HG03457 (cell line): ENCODE results near the gene RIC8B.
"Not testable (repeated sequence)": the region's sequence is repeated elsewhere in the genome, so short reads cannot be mapped to it uniquely, and the experiment has no call there.

Source experiments
- ATAC-seq: cut with Tn5 transposase; IDR thresholded peaks from one replicate; pipeline ENCODE4 v1.9.1; 2021; ENCODE audit warnings: moderate number of reproducible peaks; ENCODE audit not compliant: unreplicated experiment

RIC8B gene, protein sequence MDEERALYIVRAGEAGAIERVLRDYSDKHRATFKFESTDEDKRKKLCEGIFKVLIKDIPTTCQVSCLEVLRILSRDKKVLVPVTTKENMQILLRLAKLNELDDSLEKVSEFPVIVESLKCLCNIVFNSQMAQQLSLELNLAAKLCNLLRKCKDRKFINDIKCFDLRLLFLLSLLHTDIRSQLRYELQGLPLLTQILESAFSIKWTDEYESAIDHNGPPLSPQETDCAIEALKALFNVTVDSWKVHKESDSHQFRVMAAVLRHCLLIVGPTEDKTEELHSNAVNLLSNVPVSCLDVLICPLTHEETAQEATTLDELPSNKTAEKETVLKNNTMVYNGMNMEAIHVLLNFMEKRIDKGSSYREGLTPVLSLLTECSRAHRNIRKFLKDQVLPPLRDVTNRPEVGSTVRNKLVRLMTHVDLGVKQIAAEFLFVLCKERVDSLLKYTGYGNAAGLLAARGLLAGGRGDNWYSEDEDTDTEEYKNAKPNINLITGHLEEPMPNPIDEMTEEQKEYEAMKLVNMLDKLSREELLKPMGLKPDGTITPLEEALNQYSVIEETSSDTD

DNA sequence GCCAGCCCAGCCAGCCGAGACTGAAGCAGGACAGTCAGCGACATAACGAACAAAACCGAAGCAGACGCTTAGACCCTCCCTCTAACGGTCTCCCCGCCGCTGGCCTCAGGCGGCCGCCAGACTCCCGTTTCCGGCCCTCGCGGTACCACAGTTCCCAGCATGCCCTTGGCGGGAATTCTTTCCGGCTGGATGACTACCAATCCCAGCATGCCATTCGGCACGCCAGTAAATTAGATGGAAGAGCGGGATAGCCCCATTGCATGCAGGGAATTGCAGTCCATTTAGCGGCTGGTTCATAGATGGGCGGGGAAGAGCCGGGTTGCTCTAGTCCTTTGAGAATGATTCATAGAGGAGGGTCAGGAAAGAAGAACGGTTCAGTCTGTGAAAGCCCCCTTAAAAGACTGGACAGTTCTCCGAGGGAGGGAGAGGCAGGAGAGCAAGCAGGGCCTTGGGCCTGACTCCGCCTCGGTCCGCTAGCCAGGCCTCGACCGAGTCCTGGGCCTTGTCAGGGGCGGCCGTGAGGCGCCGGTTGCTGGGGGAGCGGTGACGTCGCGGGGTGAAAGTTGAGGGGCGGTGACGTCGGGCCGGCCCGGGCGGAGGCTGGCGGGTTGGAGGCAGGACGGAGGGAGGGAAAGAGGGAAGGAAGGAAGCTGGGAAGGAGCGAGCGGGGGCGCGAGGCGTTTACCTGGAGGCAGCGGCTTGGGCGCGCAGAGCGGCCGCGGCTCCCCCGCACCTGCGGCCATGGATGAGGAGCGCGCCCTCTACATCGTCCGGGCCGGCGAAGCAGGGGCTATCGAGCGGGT lies at the start of gene RIC8B:
Gene RIC8B, plus strand, starts transcription at position 678 of the 803 bp plus-strand sequence. Its CDS starts 64 bp downstream, at position 742.
- ATAC-seq = peak; percentile 78

DNA sequence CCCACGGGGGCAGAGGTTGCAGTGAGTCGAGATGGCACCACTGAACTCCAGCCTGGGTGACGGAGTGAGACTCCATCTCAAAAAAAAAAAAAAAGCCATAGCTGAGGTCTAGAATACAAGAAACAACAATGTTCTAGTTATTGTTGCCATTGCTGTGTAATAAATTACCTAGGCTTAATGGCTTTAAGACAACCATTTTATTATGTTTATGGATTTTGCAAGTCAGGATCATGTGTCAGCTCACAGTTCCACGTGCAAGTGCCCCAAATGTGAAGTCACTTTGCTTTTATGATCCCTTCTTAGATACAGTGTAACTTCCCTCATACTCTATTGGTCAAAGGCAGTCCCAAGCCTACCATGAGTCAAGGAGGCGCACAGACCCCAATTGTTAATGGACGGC lies 49.5 kb upstream of the RIC8B start:
- ATAC-seq = no peak

DNA sequence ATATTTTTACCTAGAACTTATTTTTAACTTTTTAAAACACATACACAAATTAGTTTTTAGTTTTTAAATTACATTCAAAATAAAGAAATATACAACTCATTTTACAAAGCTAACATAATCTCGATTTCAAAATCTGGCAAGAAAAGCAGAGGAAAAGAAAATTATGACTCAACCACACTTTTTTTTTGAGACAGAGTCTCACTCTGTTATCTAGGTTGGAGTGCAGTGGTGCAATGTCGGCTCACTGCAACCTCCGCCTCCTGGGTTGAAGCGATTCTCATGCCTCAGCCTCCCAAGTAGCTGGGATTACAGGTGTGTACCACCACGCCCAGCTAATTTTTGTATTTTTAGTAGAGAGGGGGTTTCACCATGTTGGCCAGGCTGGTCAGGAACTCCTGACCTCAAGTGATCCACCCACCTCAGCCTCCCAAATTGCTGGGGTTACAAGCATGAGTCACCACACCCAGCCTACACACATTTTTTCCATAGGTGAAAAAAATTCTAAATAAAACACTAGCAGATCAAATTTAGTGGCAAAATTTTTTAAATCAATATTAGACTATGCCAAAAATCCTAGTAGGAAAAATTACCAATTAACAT lies 47.8 kb upstream of the RIC8B start:
- not testable (repeated sequence) for ATAC-seq

DNA sequence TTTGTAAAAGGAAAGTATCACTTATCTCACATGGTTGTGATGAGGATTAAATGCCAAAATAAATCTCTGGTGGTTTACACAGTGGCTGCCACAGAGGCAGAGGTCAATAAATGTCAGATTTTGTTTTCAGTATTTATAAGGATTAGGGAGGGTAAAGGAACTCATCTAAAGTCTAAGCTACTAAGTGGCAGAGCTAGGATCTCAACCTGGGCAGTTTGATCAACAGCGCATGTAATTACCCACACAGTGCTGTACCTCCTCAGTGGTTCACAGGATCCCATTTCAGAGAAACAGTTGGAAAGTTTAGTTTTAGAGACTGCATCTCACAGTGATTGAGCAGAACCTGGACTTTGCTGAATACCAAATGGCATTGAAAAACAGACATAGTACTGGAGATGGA lies 44.9 kb upstream of the RIC8B start:
- no peak for ATAC-seq

DNA sequence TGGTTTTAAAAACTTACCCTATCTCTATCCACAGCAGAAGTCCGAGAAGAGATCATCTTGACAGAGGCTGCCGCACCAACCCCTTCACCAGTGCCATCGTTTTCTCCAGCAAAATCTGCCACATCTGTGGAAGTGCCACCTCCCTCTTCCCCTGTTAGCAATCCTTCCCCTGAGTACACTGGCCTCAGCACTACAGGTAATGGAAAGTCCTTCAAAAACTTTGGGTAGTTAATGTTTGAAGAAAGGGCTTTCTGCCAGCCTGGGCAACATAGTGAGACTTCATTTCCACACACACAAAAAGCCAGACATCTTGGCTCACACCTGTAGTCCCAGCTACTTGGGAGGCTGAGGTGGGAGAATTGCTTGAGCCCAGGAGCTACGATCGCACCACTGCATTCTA lies 41.6 kb upstream of the RIC8B start:
- ATAC-seq = no peak

DNA sequence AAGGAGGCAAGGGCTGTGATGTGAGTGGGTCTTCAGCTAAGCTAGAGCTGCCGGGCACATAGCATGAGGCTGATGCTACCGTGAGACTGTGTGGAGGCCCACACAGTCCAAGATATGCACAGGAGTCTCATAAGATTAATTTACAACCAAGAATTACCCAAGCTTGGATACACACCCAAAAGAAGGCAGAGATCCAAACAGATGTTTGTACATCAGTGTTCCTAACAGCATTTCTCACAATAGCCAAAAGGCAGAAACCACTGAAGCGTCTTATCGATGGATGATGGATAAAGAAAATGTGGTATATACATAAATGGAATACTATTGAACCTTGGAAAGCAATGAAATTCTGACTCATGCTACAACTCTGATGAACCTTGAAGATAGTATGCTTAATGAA lies 40.8 kb upstream of the RIC8B start:
- ATAC-seq = no peak

DNA sequence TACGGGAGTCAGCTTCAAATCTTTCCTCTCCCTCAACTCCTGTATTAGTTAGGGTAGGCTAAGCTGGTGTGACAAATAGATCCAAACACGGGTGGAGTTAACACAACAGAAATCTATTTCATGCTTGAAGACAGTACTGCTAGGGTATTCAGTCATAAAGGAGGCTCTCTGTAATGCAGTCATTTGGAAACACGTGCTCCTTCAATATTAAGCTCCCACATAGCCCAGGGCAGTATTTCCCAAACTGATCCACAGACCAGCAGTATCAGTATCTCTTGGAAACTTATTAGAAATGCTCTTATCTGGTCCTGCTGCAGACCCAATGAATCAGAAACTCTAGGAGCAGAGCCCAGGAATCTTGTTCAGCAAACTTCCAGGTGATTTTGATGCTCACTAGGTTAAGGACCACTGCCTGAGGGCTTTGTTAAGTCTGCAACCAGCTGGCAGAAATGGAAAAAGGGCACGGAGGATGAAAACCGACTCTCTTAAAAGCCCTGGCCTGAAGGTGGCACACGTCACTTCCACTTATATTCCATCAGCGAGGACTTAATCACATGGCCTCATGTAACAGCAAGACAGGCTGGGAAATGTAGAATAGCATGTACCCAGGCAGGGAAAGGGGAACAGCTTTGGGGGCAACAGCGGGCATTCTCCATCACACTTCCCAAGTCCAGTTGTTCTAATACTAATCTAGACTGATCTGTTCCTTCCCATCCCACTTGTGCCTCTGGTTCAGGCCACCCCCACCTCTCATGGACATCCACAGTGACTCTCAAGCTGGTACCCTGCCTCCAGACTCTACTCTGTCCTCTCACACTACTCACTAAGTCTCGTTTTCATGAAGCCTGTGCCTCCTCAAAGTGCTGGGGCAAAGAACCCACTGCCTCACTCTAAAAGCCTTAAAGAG lies 38.2 kb upstream of the RIC8B start:
- ATAC-seq = no peak

DNA sequence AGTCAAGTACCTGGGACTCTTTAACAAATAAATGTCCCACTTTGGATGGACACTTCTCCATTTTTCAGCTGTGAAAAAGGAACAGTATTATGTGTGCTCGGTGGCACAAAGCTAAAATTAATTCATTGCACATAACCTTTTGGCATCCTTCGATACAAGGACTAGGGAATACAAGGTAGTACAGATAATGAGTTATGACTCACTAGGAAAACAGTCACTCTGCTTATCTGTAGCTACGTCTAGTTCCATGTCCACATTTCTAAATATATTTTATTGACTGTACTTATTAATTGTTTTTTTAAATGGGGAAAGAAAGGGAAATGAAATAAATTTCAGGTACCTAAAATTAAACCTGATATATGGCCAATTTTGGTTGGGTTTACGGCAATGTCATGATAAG lies 35.2 kb upstream of the RIC8B start:
- ATAC-seq = no peak

DNA sequence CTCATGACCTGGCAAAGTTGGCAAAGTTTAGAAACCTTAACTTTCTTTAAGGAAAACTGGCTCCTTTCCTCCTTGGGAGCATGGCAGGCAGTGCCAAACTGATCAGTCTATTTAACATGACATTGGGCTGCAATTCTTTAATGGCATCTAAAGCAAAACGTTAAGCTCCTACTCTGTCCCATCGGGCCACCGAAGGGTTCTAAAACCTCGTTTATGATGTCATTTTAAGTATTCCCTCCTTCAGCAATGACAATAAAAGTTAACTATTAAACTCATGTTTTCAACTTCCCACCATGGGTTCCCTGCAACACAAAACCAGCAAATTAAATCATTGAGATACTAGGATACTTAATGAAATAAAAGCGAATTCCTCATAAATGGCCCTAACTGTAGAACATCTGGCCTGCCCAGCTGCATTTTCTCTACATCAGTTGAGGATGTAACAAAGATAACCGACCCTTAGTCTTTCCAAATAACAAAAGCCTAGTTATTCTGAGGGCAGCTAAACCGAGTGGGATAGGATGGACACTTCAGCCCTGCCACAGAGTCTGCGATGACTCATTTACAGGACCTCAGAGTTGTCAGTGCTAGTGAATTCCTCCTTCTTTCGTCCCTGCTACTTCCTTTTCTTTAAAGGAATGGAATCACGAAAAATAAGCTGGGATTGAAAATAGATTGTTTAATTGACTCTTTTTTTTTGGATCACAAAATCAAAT lies 34.5 kb upstream of the RIC8B start:
- ATAC-seq = no peak

DNA sequence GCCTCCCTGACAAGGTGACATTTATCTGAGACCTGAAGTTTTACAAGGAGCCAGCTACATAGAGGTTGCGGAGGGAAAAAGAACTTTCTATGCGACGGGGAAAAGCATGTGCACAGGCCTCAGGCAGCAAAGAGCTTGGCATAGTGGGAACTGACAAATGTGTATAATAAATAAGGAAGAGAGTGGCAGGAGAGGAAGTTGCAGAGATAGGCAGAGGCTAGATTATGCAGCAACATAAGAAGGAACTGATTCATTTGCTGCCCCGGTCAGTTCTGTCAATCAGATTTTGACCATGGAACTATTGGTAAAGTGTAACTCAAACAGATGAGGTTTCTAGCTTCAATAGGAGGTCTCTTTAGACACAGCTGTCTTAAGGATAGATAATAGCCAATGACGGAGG lies 33.7 kb upstream of the RIC8B start:
- ATAC-seq = no peak

DNA sequence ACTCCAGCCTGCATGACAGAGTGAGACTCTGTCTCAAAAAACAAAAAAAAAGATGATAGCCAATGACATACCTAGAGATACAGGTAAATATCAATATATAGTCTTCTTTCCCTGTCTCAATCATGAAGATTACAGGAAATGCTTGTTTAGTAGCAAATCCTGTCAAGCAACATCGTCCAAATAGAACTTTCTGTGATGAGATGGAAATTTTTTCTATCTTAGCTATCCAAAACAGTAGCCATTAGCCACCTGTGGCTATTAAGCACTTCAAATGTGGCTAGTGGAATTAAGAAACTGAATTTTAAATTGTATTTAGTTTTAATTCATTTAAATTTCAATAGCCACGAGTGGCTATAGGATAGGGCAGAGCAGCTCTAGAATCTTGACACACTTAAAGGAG lies 33.2 kb upstream of the RIC8B start:
- no peak for ATAC-seq

DNA sequence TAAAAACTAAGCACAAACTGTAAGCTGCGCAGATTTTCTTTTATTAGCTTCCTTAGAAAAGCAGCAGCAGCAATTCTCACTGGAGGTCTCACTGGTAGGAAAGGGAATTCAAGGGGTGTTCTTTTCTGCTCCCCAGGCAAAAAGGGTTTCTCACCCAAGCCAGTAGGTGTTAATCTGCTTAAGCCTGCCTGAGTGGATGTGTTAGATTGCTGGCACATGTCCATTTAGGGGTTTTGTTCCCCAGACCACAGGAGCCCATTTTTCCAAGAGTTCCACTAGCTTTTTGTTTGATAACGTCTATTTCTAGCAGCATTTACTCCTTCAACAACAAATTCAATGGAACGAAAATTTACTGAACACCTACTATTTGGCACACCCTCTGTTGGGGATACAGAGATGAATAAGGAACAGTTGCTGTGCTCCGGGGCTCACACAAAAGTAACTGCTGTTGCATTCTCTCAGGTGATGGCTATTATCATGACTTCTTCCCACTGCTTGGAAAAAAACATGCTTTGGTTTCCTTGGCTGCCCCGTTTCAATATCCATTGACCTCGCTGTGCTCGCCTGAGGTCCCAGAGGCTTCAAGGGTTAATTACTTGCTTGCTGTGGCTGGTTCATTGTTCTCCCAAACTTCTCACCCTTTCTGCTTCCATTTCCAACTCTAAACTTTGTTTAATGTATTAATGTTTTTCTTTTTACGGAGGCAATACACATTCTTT lies 31.1 kb upstream of the RIC8B start:
- ATAC-seq = no peak

DNA sequence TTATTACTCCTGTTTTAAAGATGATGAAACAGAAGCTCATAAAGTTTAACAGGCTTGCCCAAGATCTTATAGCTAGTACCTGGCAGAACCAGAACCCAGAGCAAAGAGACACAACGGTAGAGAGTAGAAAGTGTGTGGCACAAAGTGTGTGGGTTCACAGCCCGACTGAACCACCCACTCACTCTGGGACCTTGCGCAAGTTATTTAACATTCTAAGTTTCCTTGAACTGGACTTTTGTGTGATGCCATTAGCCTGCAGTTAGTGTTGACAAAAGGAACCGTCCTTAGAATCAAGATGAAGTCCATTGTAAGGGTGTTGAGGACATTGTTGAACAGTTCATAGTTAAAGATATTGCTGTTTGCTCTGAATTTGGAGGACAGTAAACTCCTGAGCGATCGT lies 29.9 kb upstream of the RIC8B start:
- no peak for ATAC-seq

DNA sequence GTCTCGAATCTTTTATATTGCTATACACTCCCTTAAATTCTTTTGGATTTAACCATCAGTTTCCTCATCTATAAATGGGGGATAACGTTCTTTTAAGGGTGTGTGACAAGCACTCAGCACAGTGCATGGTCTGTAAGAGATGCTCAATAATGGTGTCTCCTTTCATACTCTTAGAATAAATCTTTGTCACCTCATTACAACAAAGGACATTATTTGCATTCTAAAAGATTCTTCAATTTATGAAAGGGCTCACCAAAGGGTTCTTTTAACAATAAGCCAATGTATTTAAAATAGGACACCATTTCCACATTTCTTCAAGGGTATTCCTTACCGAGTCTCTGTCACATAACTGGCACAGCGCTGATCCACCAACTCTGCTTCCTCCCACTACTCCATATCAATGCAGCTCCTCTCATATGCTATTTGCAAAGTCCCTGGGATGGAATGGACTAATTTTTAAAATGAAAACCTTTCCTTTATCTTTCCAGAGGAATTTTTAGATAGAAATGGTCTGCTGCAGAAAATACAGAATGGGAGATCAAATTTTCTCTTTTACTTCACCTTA lies 29.2 kb upstream of the RIC8B start:
- ATAC-seq = no peak

DNA sequence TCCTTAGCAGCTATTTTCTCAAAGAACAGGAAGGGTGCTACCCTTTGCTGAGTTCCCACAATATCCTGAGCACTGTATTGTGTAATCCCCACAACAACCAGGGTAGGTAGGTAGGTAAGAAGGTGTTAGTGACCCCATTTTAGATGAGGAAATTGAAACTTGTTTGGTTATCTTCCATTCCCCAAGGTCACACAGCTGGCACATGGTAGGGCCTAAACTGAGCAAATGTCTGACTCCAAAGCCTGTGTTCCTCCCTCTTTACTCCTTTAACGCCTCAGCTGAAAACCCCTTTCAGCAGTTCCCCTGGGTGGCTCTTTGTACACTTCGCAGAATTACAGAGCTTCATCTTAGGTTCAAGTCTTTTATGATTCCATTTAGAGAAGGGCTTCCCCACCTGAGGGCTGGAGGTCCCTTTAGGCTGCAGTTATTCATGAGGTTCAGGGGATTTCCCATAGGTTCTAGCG lies 26.5 kb upstream of the RIC8B start:
- no peak for ATAC-seq

DNA sequence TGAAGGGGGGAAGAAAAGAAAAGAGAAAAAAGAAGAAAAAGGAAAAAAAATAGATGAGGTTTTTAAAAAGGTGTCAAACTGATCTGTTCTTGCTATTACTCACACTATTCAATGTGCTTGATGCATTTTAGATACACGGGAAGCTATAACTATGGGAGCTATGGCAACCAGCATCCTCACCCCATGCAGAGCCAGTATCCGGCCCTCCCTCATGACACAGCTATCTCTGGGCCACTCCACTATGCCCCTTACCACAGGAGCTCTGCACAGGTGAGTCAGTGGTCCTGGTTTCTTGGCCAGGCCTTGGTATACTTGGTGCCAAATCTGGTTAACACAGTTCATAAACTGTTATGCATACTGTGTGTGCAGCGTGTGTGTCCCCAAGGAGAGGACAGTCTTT lies 24.0 kb upstream of the RIC8B start:
- no peak for ATAC-seq

DNA sequence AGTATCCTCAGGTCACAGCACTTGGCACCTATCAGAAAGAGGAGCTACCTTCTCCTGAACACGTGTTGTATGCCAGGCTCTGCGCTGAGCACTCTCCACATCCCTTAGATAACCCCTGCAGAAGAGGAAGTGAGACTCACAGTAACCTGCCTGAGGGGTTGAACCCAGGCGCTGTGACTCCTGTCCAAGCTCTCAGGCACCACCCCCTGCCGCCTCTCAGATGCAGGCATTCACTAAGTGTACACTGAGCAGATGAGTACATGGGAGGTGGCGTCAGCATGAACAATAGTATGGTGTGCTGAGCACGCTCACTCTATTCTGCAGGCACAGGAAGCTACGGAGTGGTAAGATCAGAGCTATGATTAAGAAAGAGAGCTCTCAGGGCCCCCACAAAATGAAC lies 21.0 kb upstream of the RIC8B start:
- peak; percentile 93 for ATAC-seq

DNA sequence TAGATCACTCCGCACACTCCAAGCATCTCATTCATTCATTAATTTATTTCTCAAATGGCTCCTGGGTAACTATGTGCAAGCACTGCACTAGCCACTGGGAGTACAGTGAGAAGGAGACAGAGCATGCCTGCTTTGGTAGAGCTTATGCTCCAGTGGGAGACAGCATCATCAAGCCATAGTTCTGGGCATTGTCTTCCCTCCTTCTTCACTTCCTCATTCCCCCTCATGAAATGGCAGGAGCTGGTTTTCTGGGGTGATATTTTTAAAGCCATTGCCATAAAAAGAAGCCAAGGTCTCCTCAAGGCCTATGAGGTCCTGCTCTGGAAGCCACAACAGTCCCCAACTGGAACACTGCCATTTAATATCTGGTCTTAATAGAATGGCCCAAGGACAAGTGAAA lies 20.2 kb upstream of the RIC8B start:
- no peak for ATAC-seq
